Naive thymus-derived CD4-positive, alpha-beta T cell (primary cell): ENCODE results near the gene MAP7D3. TPM values are rescaled to one million over a fixed set of nuclear protein-coding genes. Genes with fewer than 3 reads are reported as not detected.
"Not testable (repeated sequence)": the region's sequence is repeated elsewhere in the genome, so short reads cannot be mapped to it uniquely, and the experiment has no call there.

Experiments used
- ATAC-seq: fragments of 150-1000 bp; cut with Tn5 transposase; 2 replicates; pipeline ENCODE4 v1.10.0; 2021; ENCODE audit warnings: mild to moderate bottlenecking, moderate library complexity
- CTCF ChIA-PET: fragments of 350-600 bp; sonication (Branson Sonifier 250); formaldehyde crosslinking; loops from one replicate; lab custom pipeline; 2021; ENCODE audit warnings: antibody characterized with exemption; lab: Charles Lee
- POLR2A ChIA-PET: fragments of 350-600 bp; sonication (Branson Sonifier 250); formaldehyde crosslinking; loops from one replicate; lab custom pipeline; 2021; ENCODE audit warnings: antibody characterized with exemption, inconsistent platforms; lab: Charles Lee
- DNase-seq, 9 donors: peaks; one replicate each; pipeline versions ENCODE4 v3.0.0 to v3.0.0-alpha.2; 2020 to 2022; ENCODE audit warnings: mixed read lengths in 1 of 9
- H3K27ac ChIP-seq: one replicate; pipeline ENCODE4 v1.7.0; 2013; ENCODE audit warnings: mild to moderate bottlenecking, low read depth, low read length, moderate library complexity
- H3K27me3 ChIP-seq, 2 donors: one replicate each; pipeline ENCODE4 v1.7.0; 2013; ENCODE audit warnings: low read length in 2 of 2, mild to moderate bottlenecking in 2 of 2, moderate library complexity in 2 of 2; ENCODE audit not compliant: control insufficient read depth in 2 of 2, insufficient read depth in 2 of 2
- H3K36me3 ChIP-seq, 3 experiments: 1 replicate in 2 of 3; 2 replicates in 1 of 3; pipeline ENCODE4 v1.7.0; 2013; ENCODE audit warnings: low read length in 3 of 3, mild to moderate bottlenecking in 3 of 3, moderate library complexity in 1 of 3; ENCODE audit not compliant: insufficient read depth in 3 of 3, control insufficient read depth in 2 of 3
- H3K4me1 ChIP-seq, 2 donors: one replicate each; pipeline ENCODE4 v1.7.0; 2013; ENCODE audit warnings: low read length in 2 of 2, mild to moderate bottlenecking in 2 of 2, moderate library complexity in 1 of 2; ENCODE audit not compliant: control insufficient read depth in 2 of 2, insufficient read depth in 2 of 2
- H3K4me3 ChIP-seq: 2 replicates; pipeline ENCODE4 v1.7.0; 2013; ENCODE audit warnings: mild to moderate bottlenecking, low read length
- H3K9me3 ChIP-seq, 3 experiments: 1 replicate in 2 of 3; 2 replicates in 1 of 3; pipeline ENCODE4 v1.7.0; 2013; ENCODE audit warnings: low read length in 3 of 3; ENCODE audit not compliant: control insufficient read depth in 2 of 3
- H3K27ac Mint-ChIP-seq, 9 donors: one replicate each; pipeline ENCODE4 v1.8.0; 2020 to 2022; ENCODE audit warnings: mixed read lengths in 9 of 9, mild to moderate bottlenecking in 8 of 9, moderate library complexity in 5 of 9, inconsistent platforms in 2 of 9
- H3K27me3 Mint-ChIP-seq, 5 donors: one replicate each; pipeline ENCODE4 v1.8.0; 2021 to 2022; ENCODE audit warnings: mixed read lengths in 5 of 5, mild to moderate bottlenecking in 1 of 5
- H3K36me3 Mint-ChIP-seq, 5 donors: one replicate each; pipeline ENCODE4 v1.8.0; 2020 to 2022; ENCODE audit warnings: mixed read lengths in 5 of 5, mild to moderate bottlenecking in 3 of 5, inconsistent platforms in 1 of 5
- H3K4me1 Mint-ChIP-seq, 7 donors: one replicate each; pipeline ENCODE4 v1.8.0; 2020 to 2022; ENCODE audit warnings: mixed read lengths in 7 of 7, mild to moderate bottlenecking in 3 of 7, inconsistent platforms in 1 of 7
- H3K4me3 Mint-ChIP-seq, 10 donors: one replicate each; pipeline ENCODE4 v1.8.0; 2020 to 2022; ENCODE audit warnings: mild to moderate bottlenecking in 10 of 10, mixed read lengths in 10 of 10, moderate library complexity in 6 of 10, inconsistent platforms in 2 of 10
- H3K9me3 Mint-ChIP-seq, 11 donors: one replicate each; pipeline ENCODE4 v1.8.0; 2020 to 2022; ENCODE audit warnings: mixed read lengths in 11 of 11, mild to moderate bottlenecking in 4 of 11, inconsistent platforms in 1 of 11, moderate library complexity in 1 of 11
- intact Hi-C, 2 donors: fragments of 100-400 bp; cut with micrococcal nuclease; formaldehyde crosslinking; loops; one replicate each; pipeline ENCODE4 v1.15.1; 2023
- polyA plus RNA-seq, 2 donors: library from polyadenylated mRNA; unstranded; fragments of 300-500 nt; fragmentation: Illumina TruSeq; gene quantifications; one replicate each; pipeline ENCODE4 v1.2.3, GENCODE V29; 2021
- total RNA-seq, 6 experiments: library from RNA in 5 of 6; stranded (reverse) in 5 of 6; gene quantifications; 1 replicate in 5 of 6; 2 replicates in 1 of 6; pipeline ENCODE4 v1.2.3 and lab custom pipeline; 2021 to 2026

MAP7D3 gene
- total and polyA plus RNA-seq, 7 experiments from 2014 or later, result 4.4 to 15.8 (median 6.3) TPM

GRCh38 chrX:136256026-136256425, 4.8 kb upstream of the MAP7D3 start:
- Mint-ChIP-seq H3K27ac (no peak overlapping the region), H3K36me3 (no peaks in the 10 kb centered on the region), H3K27me3 (no peaks in the 10 kb centered on the region), H3K4me3 (no peak overlapping the region), H3K4me1 (peaks cover 0 to 25% (median 15%) of the 10 kb centered on the region in 7 donors), H3K9me3 (peaks cover 0 to 2% (median 0%) of the 10 kb centered on the region in 11 donors)
- Histone ChIP-seq H3K4me1 (no peaks in the 10 kb centered on the region), H3K4me3 (no peak overlapping the region), H3K27ac (no peak overlapping the region), H3K36me3 (no peaks in the 10 kb centered on the region), H3K27me3 (no peaks in the 10 kb centered on the region), H3K9me3 (no peaks in the 10 kb centered on the region)
- DNase-seq (no peak), ATAC-seq (no peak)
- ChIA-PET CTCF (interaction anchor here (0.6 kb wide), 1 partner anchor 82 kb away, joined by 4 read pairs; no protein-coding TSS in a partner anchor), POLR2A (no interaction called here)
- intact Hi-C loops, result no loop called here

GRCh38 chrX:136255541-136255940, 4.3 kb upstream of the MAP7D3 start:
- CTCF ChIA-PET, result interaction anchor here (0.6 kb wide), 1 partner anchor 82 kb away, joined by 4 read pairs; no protein-coding TSS in a partner anchor
- DNase-seq, result no peak

GRCh38 chrX:136250191-136251040, 784 bp downstream of the MAP7D3 start:
- Mint-ChIP-seq H3K27me3 (no peaks in the 10 kb centered on the region), H3K9me3 (peaks cover 0 to 2% (median 0%) of the 10 kb centered on the region in 11 donors), H3K27ac (peak overlapping the region in 7 of 9 donors; percentile 25 to 89 (median 74)), H3K4me3 (peak overlapping the region; percentile 73 to 89 (median 84)), H3K4me1 (peaks cover 0 to 15% (median 8%) of the 10 kb centered on the region in 7 donors), H3K36me3 (peaks cover 0 to 2% (median 0%) of the 10 kb centered on the region in 5 donors)
- intact Hi-C loops, result loop anchor here (1.0 to 5.0 kb wide), 9 partner anchors 18 to 730 kb away; partner anchors contain the start of genes HTATSF1 (in 1 of the 2), INTS6L (in 1 of the 2) and MMGT1 (in 1 of the 2)
- H3K27me3 ChIP-seq, result no peaks in the 10 kb centered on the region
- H3K4me1 ChIP-seq, result no peaks in the 10 kb centered on the region
- peak overlapping the region; percentile 58 for H3K4me3 ChIP-seq
- peak; percentile 24 for ATAC-seq
- no peaks in the 10 kb centered on the region for H3K9me3 ChIP-seq
- CTCF ChIA-PET, result no interaction called here
- no peaks in the 10 kb centered on the region for H3K36me3 ChIP-seq
- POLR2A ChIA-PET, result no interaction called here
- peak in 8 of 9 donors; percentile 2 to 67 (median 9) for DNase-seq
- H3K27ac ChIP-seq, result peak overlapping the region; percentile 67

More at GRCh38 chrX:136255541-136255940, 4.3 kb upstream of the MAP7D3 start:
- Histone ChIP-seq H3K9me3 (no peaks in the 10 kb centered on the region), H3K36me3 (no peaks in the 10 kb centered on the region), H3K4me3 (no peak overlapping the region), H3K27ac (no peak overlapping the region), H3K4me1 (no peaks in the 10 kb centered on the region), H3K27me3 (no peaks in the 10 kb centered on the region)
- Mint-ChIP-seq H3K4me3 (no peak overlapping the region), H3K36me3 (no peaks in the 10 kb centered on the region), H3K27ac (no peak overlapping the region), H3K27me3 (no peaks in the 10 kb centered on the region), H3K4me1 (peaks cover 0 to 21% (median 15%) of the 10 kb centered on the region in 7 donors), H3K9me3 (peaks cover 0 to 2% (median 0%) of the 10 kb centered on the region in 11 donors)
- no peak for ATAC-seq
- intact Hi-C loops, result no loop called here
- POLR2A ChIA-PET, result no interaction called here

GRCh38 chrX:136246201-136246600, 5.0 kb downstream of the MAP7D3 start:
- Mint-ChIP-seq H3K9me3 (no peaks in the 10 kb centered on the region), H3K36me3 (peaks cover 6 to 19% (median 11%) of the 10 kb centered on the region in 5 donors), H3K4me3 (no peak overlapping the region), H3K27ac (no peak overlapping the region), H3K27me3 (no peaks in the 10 kb centered on the region), H3K4me1 (peaks cover 0 to 11% (median 4%) of the 10 kb centered on the region in 7 donors)
- peaks cover 0 to 7% (median 4%) of the 10 kb centered on the region in 3 experiments for H3K36me3 ChIP-seq
- H3K27ac ChIP-seq, result no peak overlapping the region
- ChIA-PET POLR2A (no interaction called here), CTCF (interaction anchor here (0.6 kb wide), 2 partner anchors 212 to 771 kb away, joined by 4 to 5 read pairs; no protein-coding TSS in a partner anchor)
- H3K27me3 ChIP-seq, result no peaks in the 10 kb centered on the region
- ATAC-seq, result no peak
- no peaks in the 10 kb centered on the region for H3K9me3 ChIP-seq
- intact Hi-C loops, result no loop called here
- H3K4me1 ChIP-seq, result no peaks in the 10 kb centered on the region
- H3K4me3 ChIP-seq, result no peak overlapping the region
- DNase-seq, result no peak

GRCh38 chrX:136237849-136238248, 13.4 kb downstream of the MAP7D3 start:
- H3K4me1 ChIP-seq, ATAC-seq, H3K27ac ChIP-seq, CTCF ChIA-PET, H3K27ac Mint-ChIP-seq, H3K4me1 Mint-ChIP-seq, intact Hi-C loops, H3K36me3 ChIP-seq, H3K4me3 ChIP-seq, H3K27me3 ChIP-seq, H3K9me3 Mint-ChIP-seq, H3K4me3 Mint-ChIP-seq, H3K27me3 Mint-ChIP-seq, H3K9me3 ChIP-seq, DNase-seq: not testable (repeated sequence)
- H3K36me3 Mint-ChIP-seq, result peaks cover 3 to 34% (median 14%) of the 10 kb centered on the region in 5 donors
- POLR2A ChIA-PET, result interaction anchor here (0.7 kb wide), 1 partner anchor 260 kb away, joined by 5 read pairs; no protein-coding TSS in a partner anchor

GRCh38 chrX:136237074-136237473, 14.1 kb downstream of the MAP7D3 start:
- Mint-ChIP-seq H3K4me1 (peaks cover 0 to 3% (median 0%) of the 10 kb centered on the region in 7 donors), H3K27me3 (no peaks in the 10 kb centered on the region), H3K4me3 (no peak overlapping the region), H3K36me3 (peaks cover 0 to 27% (median 11%) of the 10 kb centered on the region in 5 donors), H3K27ac (no peak overlapping the region), H3K9me3 (no peaks in the 10 kb centered on the region)
- ATAC-seq, result no peak
- Histone ChIP-seq H3K9me3 (no peaks in the 10 kb centered on the region), H3K4me1 (no peaks in the 10 kb centered on the region), H3K27me3 (no peaks in the 10 kb centered on the region), H3K36me3 (peaks cover 0 to 4% (median 0%) of the 10 kb centered on the region in 3 experiments), H3K27ac (no peak overlapping the region), H3K4me3 (no peak overlapping the region)
- POLR2A ChIA-PET, result no interaction called here
- CTCF ChIA-PET, result no interaction called here
- DNase-seq, result no peak
- intact Hi-C loops, result no loop called here
